HepG2 (cell line): Measurements from ENCODE around the gene TTC39C. TPM values are rescaled to one million over a fixed set of nuclear protein-coding genes. Genes with fewer than 3 reads are reported as not detected.
A peak's percentile ranks its signal among the peaks of the same experiment; 100 is the strongest.

Experiments
- CBX2 ChIP-seq, 2 experiments: fragments of 200-600 bp in 1 of 2; sonication (generic); formaldehyde crosslinking in 1 of 2; IDR thresholded peaks; 2 replicates each; pipeline versions ENCODE4 v1.7.0 to v1.8.1; 2018 to 2022; ENCODE audit warnings: low read depth in 2 of 2, low read length in 1 of 2, mild to moderate bottlenecking in 1 of 2, missing genetic modification reagents in 1 of 2
- MED1 ChIP-seq: sonication (generic); formaldehyde crosslinking; IDR thresholded peaks from 2 replicates; pipeline ENCODE4 v1.4.0; 2020; ENCODE audit warnings: missing genetic modification reagents
- MIXL1 ChIP-seq: IDR thresholded peaks from 2 replicates; pipeline ENCODE4 v1.6.1; 2016
- SOX5 ChIP-seq: IDR thresholded peaks from 2 replicates; pipeline ENCODE4 v1.6.1; 2016; ENCODE audit warnings: borderline replicate concordance
- SRSF1 ChIP-seq: fragments of 200-400 bp; formaldehyde crosslinking; optimal IDR thresholded peaks from 2 replicates; pipeline ENCODE3; 2017; ENCODE audit warnings: mild to moderate bottlenecking, low read depth, low read length, moderate library complexity
- TOPORS ChIP-seq: sonication (generic); formaldehyde crosslinking; IDR thresholded peaks from 2 replicates; pipeline ENCODE4 v1.8.0; 2023; ENCODE audit warnings: mild to moderate bottlenecking, missing genetic modification reagents
- ZNF101 ChIP-seq: sonication (generic); formaldehyde crosslinking; IDR thresholded peaks from 2 replicates; pipeline ENCODE4 v1.4.0; 2020; ENCODE audit warnings: mild to moderate bottlenecking, low read depth, missing genetic modification reagents, borderline replicate concordance
- polyA plus RNA-seq, 8 experiments: library from polyadenylated mRNA; depleted of rRNA in 3 of 8; stranded (reverse) in 7 of 8; unstranded in 1 of 8; fragments of >200 nt; fragmentation: Illumina TruSeq in 4 of 8; extraction: Trizol in 4 of 8; gene quantifications; 2 replicates each; pipeline versions ENCODE4 v1.2.1 to v1.2.3, GENCODE V29; 2011 to 2016; ENCODE audit warnings: low read depth in 4 of 8, missing spikeins in 1 of 8, mixed read lengths in 1 of 8; ENCODE audit not compliant: insufficient read depth in 1 of 8
- total RNA-seq, 5 experiments: library from RNA; depleted of rRNA; stranded (reverse); fragments of >200 nt; fragmentation: Illumina TruSeq; extraction: Trizol; gene quantifications; 2 replicates each; pipeline ENCODE4 v1.2.3, GENCODE V29; 2016; ENCODE audit warnings: low read depth in 1 of 5
- TF ChIP-seq, protein P1 (sequence below): sonication (generic); formaldehyde crosslinking; IDR thresholded peaks from 2 replicates; pipeline ENCODE4 v1.5.0; 2020; ENCODE audit warnings: mild to moderate bottlenecking, missing genetic modification reagents, borderline replicate concordance
- TF ChIP-seq, protein P2 (sequence below): IDR thresholded peaks from 2 replicates; pipeline ENCODE4 v1.6.1; 2016; ENCODE audit warnings: missing compliant biosample characterization, missing genetic modification reagents, borderline replicate concordance
- TF ChIP-seq, protein P3 (sequence below): sonication (generic); formaldehyde crosslinking; IDR thresholded peaks from 2 replicates; pipeline ENCODE4 v1.5.0; 2020; ENCODE audit warnings: mild to moderate bottlenecking, missing genetic modification reagents
- TF ChIP-seq, protein P4 (sequence below): sonication (generic); formaldehyde crosslinking; IDR thresholded peaks from 2 replicates; pipeline ENCODE4 v1.4.0; 2020; ENCODE audit warnings: mild to moderate bottlenecking, missing genetic modification reagents
- TF ChIP-seq, protein P5 (sequence below): sonication (generic); formaldehyde crosslinking; IDR thresholded peaks from 2 replicates; pipeline ENCODE4 v1.4.0; 2020; ENCODE audit warnings: missing genetic modification reagents; ENCODE audit errors: not compliant biosample characterization
- TF ChIP-seq, protein P6 (sequence below): sonication (generic); formaldehyde crosslinking; IDR thresholded peaks from 2 replicates; pipeline ENCODE4 v1.4.0; 2020; ENCODE audit warnings: missing genetic modification reagents, borderline replicate concordance
- TF ChIP-seq, protein P7 (sequence below): sonication (generic); formaldehyde crosslinking; IDR thresholded peaks from 2 replicates; pipeline ENCODE4 v1.8.1; 2023; ENCODE audit warnings: mild to moderate bottlenecking, missing genetic modification reagents
- TF ChIP-seq, protein P8 (sequence below): sonication (generic); formaldehyde crosslinking; IDR thresholded peaks from 2 replicates; pipeline ENCODE4 v1.9.0; 2021; ENCODE audit warnings: missing genetic modification reagents, borderline replicate concordance

The TTC39C gene
- total and polyA plus RNA-seq, 2 of the 13 experiments (the other 11 are each of a cell fraction or from before 2014, with no cell fraction given), result 19.1 to 25.9 TPM

DNA sequence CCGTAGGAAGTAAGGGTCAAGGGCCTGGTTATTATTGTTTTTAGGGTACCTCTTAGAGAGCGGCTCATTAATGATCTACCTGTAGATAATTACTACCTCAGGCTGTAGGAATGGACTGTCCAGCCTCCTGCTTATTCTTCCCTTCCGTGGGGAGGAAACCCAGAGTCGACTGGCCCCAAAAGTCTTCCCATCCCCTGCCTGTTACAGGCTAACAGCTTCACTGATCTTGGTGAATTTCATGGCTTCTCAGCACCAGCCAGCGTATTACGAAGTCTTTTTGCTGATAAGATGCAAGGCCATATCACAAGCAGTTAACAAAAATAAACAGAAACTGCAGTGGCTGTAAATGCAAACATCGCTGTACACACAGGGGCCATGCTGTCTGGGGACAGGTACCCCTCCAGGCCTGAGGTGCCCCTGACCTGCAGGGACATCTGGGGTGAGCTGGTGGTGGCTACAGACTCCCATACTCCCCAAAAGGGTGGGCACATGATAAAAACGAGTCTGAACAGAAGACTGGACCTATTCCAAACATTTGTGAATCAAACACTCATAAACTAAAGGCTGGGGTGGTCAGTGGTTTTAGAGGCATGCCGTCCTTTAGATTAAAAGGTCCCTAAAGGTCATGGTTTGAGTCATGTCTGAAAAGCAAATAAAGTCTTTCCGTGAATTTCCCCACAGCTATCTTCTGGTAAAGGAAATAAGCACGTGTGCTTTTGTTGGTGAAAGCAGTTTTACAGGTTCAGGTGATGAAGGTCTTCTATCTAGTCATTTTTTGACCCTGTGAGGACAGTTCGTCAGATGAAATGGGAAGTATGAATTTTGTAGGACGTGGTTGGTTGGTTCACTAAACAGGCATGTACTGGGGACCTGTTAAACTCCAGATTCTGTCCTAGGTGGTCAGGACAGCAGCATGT is 36.7 kb downstream of the TTC39C start (continued):
- TF ChIP-seq, protein P1, sequence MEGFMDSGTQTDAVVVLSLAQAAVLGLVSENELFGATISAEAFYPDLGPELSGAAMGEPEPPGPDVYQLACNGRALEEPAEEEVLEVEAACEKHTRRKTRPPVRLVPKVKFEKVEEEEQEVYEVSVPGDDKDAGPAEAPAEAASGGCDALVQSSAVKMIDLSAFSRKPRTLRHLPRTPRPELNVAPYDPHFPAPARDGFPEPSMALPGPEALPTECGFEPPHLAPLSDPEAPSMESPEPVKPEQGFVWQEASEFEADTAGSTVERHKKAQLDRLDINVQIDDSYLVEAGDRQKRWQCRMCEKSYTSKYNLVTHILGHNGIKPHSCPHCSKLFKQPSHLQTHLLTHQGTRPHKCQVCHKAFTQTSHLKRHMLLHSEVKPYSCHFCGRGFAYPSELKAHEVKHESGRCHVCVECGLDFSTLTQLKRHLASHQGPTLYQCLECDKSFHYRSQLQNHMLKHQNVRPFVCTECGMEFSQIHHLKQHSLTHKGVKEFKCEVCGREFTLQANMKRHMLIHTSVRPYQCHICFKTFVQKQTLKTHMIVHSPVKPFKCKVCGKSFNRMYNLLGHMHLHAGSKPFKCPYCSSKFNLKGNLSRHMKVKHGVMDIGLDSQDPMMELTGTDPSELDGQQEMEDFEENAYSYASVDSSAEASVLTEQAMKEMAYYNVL (CRISPR knock-in tag), result peak; percentile 68; the same call in 1 of the 2 replicates
- TF ChIP-seq MED1 (CRISPR knock-in tag) (peak; percentile 70), TOPORS (CRISPR knock-in tag) (peak; percentile 74), MIXL1 (CRISPR knock-in tag) (peak; percentile 29), SRSF1 (no peak), CBX2 (IDR thresholded peaks at IDR 0.05; ENCODE audit: low read depth, low read length) (no peak), CBX2 (CRISPR knock-in tag; IDR thresholded peaks at IDR 0.05; ENCODE audit: low read depth) (no peak), SOX5 (CRISPR knock-in tag) (peak; percentile 77; the same call in 1 of the 2 replicates), ZNF101 (CRISPR knock-in tag) (no peak)
- TF ChIP-seq, protein P2, sequence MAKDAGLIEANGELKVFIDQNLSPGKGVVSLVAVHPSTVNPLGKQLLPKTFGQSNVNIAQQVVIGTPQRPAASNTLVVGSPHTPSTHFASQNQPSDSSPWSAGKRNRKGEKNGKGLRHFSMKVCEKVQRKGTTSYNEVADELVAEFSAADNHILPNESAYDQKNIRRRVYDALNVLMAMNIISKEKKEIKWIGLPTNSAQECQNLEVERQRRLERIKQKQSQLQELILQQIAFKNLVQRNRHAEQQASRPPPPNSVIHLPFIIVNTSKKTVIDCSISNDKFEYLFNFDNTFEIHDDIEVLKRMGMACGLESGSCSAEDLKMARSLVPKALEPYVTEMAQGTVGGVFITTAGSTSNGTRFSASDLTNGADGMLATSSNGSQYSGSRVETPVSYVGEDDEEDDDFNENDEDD (CRISPR knock-in tag), result peak; percentile 31; the same call in 1 of the 2 replicates
- TF ChIP-seq, protein P3, sequence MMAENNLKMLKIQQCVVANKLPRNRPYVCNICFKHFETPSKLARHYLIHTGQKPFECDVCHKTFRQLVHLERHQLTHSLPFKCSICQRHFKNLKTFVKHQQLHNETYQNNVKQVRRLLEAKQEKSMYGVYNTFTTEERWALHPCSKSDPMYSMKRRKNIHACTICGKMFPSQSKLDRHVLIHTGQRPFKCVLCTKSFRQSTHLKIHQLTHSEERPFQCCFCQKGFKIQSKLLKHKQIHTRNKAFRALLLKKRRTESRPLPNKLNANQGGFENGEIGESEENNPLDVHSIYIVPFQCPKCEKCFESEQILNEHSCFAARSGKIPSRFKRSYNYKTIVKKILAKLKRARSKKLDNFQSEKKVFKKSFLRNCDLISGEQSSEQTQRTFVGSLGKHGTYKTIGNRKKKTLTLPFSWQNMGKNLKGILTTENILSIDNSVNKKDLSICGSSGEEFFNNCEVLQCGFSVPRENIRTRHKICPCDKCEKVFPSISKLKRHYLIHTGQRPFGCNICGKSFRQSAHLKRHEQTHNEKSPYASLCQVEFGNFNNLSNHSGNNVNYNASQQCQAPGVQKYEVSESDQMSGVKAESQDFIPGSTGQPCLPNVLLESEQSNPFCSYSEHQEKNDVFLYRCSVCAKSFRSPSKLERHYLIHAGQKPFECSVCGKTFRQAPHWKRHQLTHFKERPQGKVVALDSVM (CRISPR knock-in tag), result no peak
- TF ChIP-seq, protein P4, sequence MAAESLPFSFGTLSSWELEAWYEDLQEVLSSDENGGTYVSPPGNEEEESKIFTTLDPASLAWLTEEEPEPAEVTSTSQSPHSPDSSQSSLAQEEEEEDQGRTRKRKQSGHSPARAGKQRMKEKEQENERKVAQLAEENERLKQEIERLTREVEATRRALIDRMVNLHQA (CRISPR knock-in tag), result no peak
- TF ChIP-seq, protein P5, sequence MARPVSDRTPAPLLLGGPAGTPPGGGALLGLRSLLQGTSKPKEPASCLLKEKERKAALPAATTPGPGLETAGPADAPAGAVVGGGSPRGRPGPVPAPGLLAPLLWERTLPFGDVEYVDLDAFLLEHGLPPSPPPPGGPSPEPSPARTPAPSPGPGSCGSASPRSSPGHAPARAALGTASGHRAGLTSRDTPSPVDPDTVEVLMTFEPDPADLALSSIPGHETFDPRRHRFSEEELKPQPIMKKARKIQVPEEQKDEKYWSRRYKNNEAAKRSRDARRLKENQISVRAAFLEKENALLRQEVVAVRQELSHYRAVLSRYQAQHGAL (CRISPR knock-in tag), result no peak
- TF ChIP-seq, protein P6, sequence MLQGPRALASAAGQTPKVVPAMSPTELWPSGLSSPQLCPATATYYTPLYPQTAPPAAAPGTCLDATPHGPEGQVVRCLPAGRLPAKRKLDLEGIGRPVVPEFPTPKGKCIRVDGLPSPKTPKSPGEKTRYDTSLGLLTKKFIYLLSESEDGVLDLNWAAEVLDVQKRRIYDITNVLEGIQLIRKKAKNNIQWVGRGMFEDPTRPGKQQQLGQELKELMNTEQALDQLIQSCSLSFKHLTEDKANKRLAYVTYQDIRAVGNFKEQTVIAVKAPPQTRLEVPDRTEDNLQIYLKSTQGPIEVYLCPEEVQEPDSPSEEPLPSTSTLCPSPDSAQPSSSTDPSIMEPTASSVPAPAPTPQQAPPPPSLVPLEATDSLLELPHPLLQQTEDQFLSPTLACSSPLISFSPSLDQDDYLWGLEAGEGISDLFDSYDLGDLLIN, result no peak
- TF ChIP-seq, protein P7, sequence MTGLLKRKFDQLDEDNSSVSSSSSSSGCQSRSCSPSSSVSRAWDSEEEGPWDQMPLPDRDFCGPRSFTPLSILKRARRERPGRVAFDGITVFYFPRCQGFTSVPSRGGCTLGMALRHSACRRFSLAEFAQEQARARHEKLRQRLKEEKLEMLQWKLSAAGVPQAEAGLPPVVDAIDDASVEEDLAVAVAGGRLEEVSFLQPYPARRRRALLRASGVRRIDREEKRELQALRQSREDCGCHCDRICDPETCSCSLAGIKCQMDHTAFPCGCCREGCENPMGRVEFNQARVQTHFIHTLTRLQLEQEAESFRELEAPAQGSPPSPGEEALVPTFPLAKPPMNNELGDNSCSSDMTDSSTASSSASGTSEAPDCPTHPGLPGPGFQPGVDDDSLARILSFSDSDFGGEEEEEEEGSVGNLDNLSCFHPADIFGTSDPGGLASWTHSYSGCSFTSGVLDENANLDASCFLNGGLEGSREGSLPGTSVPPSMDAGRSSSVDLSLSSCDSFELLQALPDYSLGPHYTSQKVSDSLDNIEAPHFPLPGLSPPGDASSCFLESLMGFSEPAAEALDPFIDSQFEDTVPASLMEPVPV (CRISPR knock-in tag), result peak; percentile 80; the same call in 1 of the 2 replicates
- TF ChIP-seq, protein P8, sequence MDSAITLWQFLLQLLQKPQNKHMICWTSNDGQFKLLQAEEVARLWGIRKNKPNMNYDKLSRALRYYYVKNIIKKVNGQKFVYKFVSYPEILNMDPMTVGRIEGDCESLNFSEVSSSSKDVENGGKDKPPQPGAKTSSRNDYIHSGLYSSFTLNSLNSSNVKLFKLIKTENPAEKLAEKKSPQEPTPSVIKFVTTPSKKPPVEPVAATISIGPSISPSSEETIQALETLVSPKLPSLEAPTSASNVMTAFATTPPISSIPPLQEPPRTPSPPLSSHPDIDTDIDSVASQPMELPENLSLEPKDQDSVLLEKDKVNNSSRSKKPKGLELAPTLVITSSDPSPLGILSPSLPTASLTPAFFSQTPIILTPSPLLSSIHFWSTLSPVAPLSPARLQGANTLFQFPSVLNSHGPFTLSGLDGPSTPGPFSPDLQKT, result no peak
